Measurements from ENCODE around the gene SORCS1.

Gene SORCS1

DNA sequence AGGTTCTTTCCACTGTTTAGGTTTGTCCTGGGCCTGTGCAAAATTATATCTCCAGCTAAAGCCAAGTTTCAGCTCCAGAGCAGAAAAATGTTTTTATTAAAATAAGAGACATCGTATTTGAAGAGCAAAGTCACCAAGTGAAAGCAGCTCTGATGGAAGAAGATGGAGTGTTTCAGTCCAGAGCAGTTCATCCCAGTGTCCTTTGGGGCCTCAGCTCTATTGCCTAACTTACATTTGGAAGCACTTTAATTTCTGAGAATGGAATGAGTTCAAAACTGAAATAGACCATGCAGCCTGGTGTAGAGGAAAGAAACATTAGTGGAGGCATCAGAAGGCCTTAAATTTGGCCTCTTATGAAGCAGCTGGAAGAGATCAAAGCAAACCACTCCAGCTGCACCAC lies 545.2 kb downstream of the SORCS1 start:
- Histone ChIP-seq H3K9me3 (ENCODE audit: control insufficient read depth, insufficient read depth, low read length) (no peaks in the 10 kb centered on the region), H3K27me3 (ENCODE audit: control insufficient read depth, insufficient read depth, low read length) (peaks cover 8% of the 10 kb centered on the region), H3K4me3 (ENCODE audit: low read length) (no peak overlapping the region), H3K4me1 (ENCODE audit: control insufficient read depth, insufficient read depth, low read length) (no peaks in the 10 kb centered on the region), H3K36me3 (ENCODE audit: control insufficient read depth, insufficient read depth, low read length) (no peaks in the 10 kb centered on the region), H3K27ac (ENCODE audit: low read length) (no peak overlapping the region)
- WGBS (ENCODE audit: insufficient coverage, insufficient read length): no CpG with 5 or more reads among the region's 1 CpG
- no peak for DNase-seq (ENCODE audit: low read depth, low spot score)

GRCh38 chr10:106618646-106619045 lies 545.9 kb downstream of the SORCS1 start:
- DNase-seq (ENCODE audit: low read depth, low spot score): no peak
- no peak overlapping the region for H3K27ac ChIP-seq (ENCODE audit: low read length)
- H3K36me3 ChIP-seq (ENCODE audit: control insufficient read depth, insufficient read depth, low read length): no peaks in the 10 kb centered on the region
- H3K9me3 ChIP-seq (ENCODE audit: control insufficient read depth, insufficient read depth, low read length): no peaks in the 10 kb centered on the region
- no peaks in the 10 kb centered on the region for H3K4me1 ChIP-seq (ENCODE audit: control insufficient read depth, insufficient read depth, low read length)
- no CpG with 5 or more reads among the region's 5 CpGs for WGBS (ENCODE audit: insufficient coverage, insufficient read length)
- peaks cover 10% of the 10 kb centered on the region for H3K27me3 ChIP-seq (ENCODE audit: control insufficient read depth, insufficient read depth, low read length)
- no peak overlapping the region for H3K4me3 ChIP-seq (ENCODE audit: low read length)

GRCh38 chr10:106615081-106615480 lies 549.4 kb downstream of the SORCS1 start:
- H3K9me3 ChIP-seq (ENCODE audit: control insufficient read depth, insufficient read depth, low read length): no peaks in the 10 kb centered on the region
- no CpG with 5 or more reads among the region's 3 CpGs for WGBS (ENCODE audit: insufficient coverage, insufficient read length)
- H3K36me3 ChIP-seq (ENCODE audit: control insufficient read depth, insufficient read depth, low read length): no peaks in the 10 kb centered on the region
- H3K4me1 ChIP-seq (ENCODE audit: control insufficient read depth, insufficient read depth, low read length): no peaks in the 10 kb centered on the region
- no peak for DNase-seq (ENCODE audit: low read depth, low spot score)
- no peak overlapping the region for H3K4me3 ChIP-seq (ENCODE audit: low read length)
- no peak overlapping the region for H3K27ac ChIP-seq (ENCODE audit: low read length)
- peaks cover 15% of the 10 kb centered on the region for H3K27me3 ChIP-seq (ENCODE audit: control insufficient read depth, insufficient read depth, low read length)

DNA sequence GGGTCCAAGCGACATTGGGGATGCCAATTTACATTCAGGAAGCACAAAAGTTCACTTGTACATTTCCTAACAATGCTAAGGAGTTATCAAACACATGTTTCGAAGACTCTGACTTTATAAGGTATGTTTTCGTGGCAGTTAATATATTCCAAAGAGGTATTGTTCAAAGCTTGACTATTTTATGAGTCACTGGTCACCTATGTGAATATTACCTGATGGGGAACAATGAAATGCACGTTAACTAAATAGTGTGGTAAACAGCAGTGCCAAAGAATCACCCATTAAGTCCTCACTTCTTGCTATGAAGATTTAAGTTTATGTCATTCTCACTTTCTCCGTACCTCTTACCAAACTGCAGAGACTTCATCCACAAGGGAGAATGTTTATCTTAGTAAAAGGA lies 550.2 kb downstream of the SORCS1 start:
- Histone ChIP-seq H3K4me3 (ENCODE audit: low read length) (no peak overlapping the region), H3K4me1 (ENCODE audit: control insufficient read depth, insufficient read depth, low read length) (no peaks in the 10 kb centered on the region), H3K27ac (ENCODE audit: low read length) (no peak overlapping the region), H3K36me3 (ENCODE audit: control insufficient read depth, insufficient read depth, low read length) (no peaks in the 10 kb centered on the region), H3K9me3 (ENCODE audit: control insufficient read depth, insufficient read depth, low read length) (no peaks in the 10 kb centered on the region), H3K27me3 (ENCODE audit: control insufficient read depth, insufficient read depth, low read length) (peaks cover 15% of the 10 kb centered on the region)
- WGBS (ENCODE audit: insufficient coverage, insufficient read length): no CpG with 5 or more reads among the region's 5 CpGs
- DNase-seq (ENCODE audit: low read depth, low spot score): no peak

- Histone ChIP-seq H3K36me3 (ENCODE audit: control insufficient read depth, insufficient read depth, low read length) (no peaks in the 10 kb centered on the region), H3K27me3 (ENCODE audit: control insufficient read depth, insufficient read depth, low read length) (peaks cover 15% of the 10 kb centered on the region), H3K9me3 (ENCODE audit: control insufficient read depth, insufficient read depth, low read length) (no peaks in the 10 kb centered on the region), H3K27ac (ENCODE audit: low read length) (no peak overlapping the region), H3K4me3 (ENCODE audit: low read length) (no peak overlapping the region), H3K4me1 (ENCODE audit: control insufficient read depth, insufficient read depth, low read length) (no peaks in the 10 kb centered on the region)
- DNase-seq (ENCODE audit: low read depth, low spot score): no peak
- WGBS (ENCODE audit: insufficient coverage, insufficient read length): no CpG with 5 or more reads among the region's 6 CpGs
These were observed 552.1 kb downstream of the SORCS1 start for GRCh38 chr10:106612381-106612780.

- Histone ChIP-seq H3K27me3 (ENCODE audit: control insufficient read depth, insufficient read depth, low read length) (peaks cover 7% of the 10 kb centered on the region; the same call in 1 of the 2 replicates), H3K4me3 (ENCODE audit: low read length) (no peak overlapping the region), H3K4me1 (ENCODE audit: control insufficient read depth, insufficient read depth, low read length) (no peaks in the 10 kb centered on the region), H3K9me3 (ENCODE audit: control insufficient read depth, insufficient read depth, low read length) (no peaks in the 10 kb centered on the region), H3K27ac (ENCODE audit: low read length) (no peak overlapping the region), H3K36me3 (ENCODE audit: control insufficient read depth, insufficient read depth, low read length) (no peaks in the 10 kb centered on the region)
- no CpG with 5 or more reads among the region's 3 CpGs for WGBS (ENCODE audit: insufficient coverage, insufficient read length)
- no peak for DNase-seq (ENCODE audit: low read depth, low spot score)
These were observed 554.8 kb downstream of the SORCS1 start for GRCh38 chr10:106609470-106610266.

GRCh38 chr10:106608066-106608465 lies 556.4 kb downstream of the SORCS1 start:
- Histone ChIP-seq H3K27me3 (ENCODE audit: control insufficient read depth, insufficient read depth, low read length) (no peaks in the 10 kb centered on the region), H3K36me3 (ENCODE audit: control insufficient read depth, insufficient read depth, low read length) (no peaks in the 10 kb centered on the region), H3K4me1 (ENCODE audit: control insufficient read depth, insufficient read depth, low read length) (no peaks in the 10 kb centered on the region), H3K27ac (ENCODE audit: low read length) (no peak overlapping the region), H3K4me3 (ENCODE audit: low read length) (no peak overlapping the region), H3K9me3 (ENCODE audit: control insufficient read depth, insufficient read depth, low read length) (no peaks in the 10 kb centered on the region)
- DNase-seq (ENCODE audit: low read depth, low spot score): no peak
- WGBS (ENCODE audit: insufficient coverage, insufficient read length): no CpG with 5 or more reads among the region's 1 CpG

GRCh38 chr10:106595281-106595680 lies 569.2 kb downstream of the SORCS1 start:
- no peak overlapping the region for H3K27ac ChIP-seq (ENCODE audit: low read length)
- H3K4me3 ChIP-seq (ENCODE audit: low read length): no peak overlapping the region
- no peaks in the 10 kb centered on the region for H3K9me3 ChIP-seq (ENCODE audit: control insufficient read depth, insufficient read depth, low read length)
- no peaks in the 10 kb centered on the region for H3K36me3 ChIP-seq (ENCODE audit: control insufficient read depth, insufficient read depth, low read length)
- H3K4me1 ChIP-seq (ENCODE audit: control insufficient read depth, insufficient read depth, low read length): no peaks in the 10 kb centered on the region
- DNase-seq (ENCODE audit: low read depth, low spot score): no peak
- no peaks in the 10 kb centered on the region for H3K27me3 ChIP-seq (ENCODE audit: control insufficient read depth, insufficient read depth, low read length)
- no CpG with 5 or more reads among the region's 4 CpGs for WGBS (ENCODE audit: insufficient coverage, insufficient read length)

GRCh38 chr10:106593876-106594275 lies 570.6 kb downstream of the SORCS1 start:
- no peaks in the 10 kb centered on the region for H3K36me3 ChIP-seq (ENCODE audit: control insufficient read depth, insufficient read depth, low read length)
- no peak for DNase-seq (ENCODE audit: low read depth, low spot score)
- H3K4me3 ChIP-seq (ENCODE audit: low read length): no peak overlapping the region
- no peaks in the 10 kb centered on the region for H3K27me3 ChIP-seq (ENCODE audit: control insufficient read depth, insufficient read depth, low read length)
- no peaks in the 10 kb centered on the region for H3K4me1 ChIP-seq (ENCODE audit: control insufficient read depth, insufficient read depth, low read length)
- no CpG with 5 or more reads among the region's 1 CpG for WGBS (ENCODE audit: insufficient coverage, insufficient read length)
- no peaks in the 10 kb centered on the region for H3K9me3 ChIP-seq (ENCODE audit: control insufficient read depth, insufficient read depth, low read length)
- H3K27ac ChIP-seq (ENCODE audit: low read length): no peak overlapping the region

DNA sequence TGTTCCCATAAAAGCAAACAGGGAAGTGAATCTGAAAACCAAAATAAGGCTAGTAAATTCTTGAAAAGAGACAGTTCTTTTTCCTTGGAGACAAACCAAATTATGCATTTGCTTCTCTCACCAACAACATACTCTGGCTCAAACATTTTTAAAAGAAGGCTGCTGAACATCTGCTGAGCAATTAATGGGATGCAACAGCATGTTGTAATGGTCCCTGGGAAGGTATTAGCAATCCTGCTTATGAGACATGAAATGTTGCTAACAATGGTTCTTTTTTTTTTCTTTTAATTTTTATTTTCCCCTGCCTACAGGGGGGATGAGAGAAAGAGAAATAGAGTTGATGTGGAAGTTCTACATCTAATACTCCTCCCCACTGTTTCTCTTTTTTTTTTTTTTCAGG lies 572.1 kb downstream of the SORCS1 start:
- no peaks in the 10 kb centered on the region for H3K27me3 ChIP-seq (ENCODE audit: control insufficient read depth, insufficient read depth, low read length)
- H3K4me1 ChIP-seq (ENCODE audit: control insufficient read depth, insufficient read depth, low read length): no peaks in the 10 kb centered on the region
- no peaks in the 10 kb centered on the region for H3K9me3 ChIP-seq (ENCODE audit: control insufficient read depth, insufficient read depth, low read length)
- DNase-seq (ENCODE audit: low read depth, low spot score): no peak
- no peak overlapping the region for H3K4me3 ChIP-seq (ENCODE audit: low read length)
- H3K36me3 ChIP-seq (ENCODE audit: control insufficient read depth, insufficient read depth, low read length): no peaks in the 10 kb centered on the region
- no peak overlapping the region for H3K27ac ChIP-seq (ENCODE audit: low read length)

GRCh38 chr10:106582291-106582690 lies 582.2 kb downstream of the SORCS1 start:
- H3K4me3 ChIP-seq (ENCODE audit: low read length): no peak overlapping the region
- H3K27me3 ChIP-seq (ENCODE audit: control insufficient read depth, insufficient read depth, low read length): no peaks in the 10 kb centered on the region
- H3K36me3 ChIP-seq (ENCODE audit: control insufficient read depth, insufficient read depth, low read length): no peaks in the 10 kb centered on the region
- DNase-seq (ENCODE audit: low read depth, low spot score): no peak
- no CpG with 5 or more reads among the region's 2 CpGs for WGBS (ENCODE audit: insufficient coverage, insufficient read length)
- no peak overlapping the region for H3K27ac ChIP-seq (ENCODE audit: low read length)
- peaks cover 2% of the 10 kb centered on the region; the same call in 1 of the 2 replicates for H3K4me1 ChIP-seq (ENCODE audit: control insufficient read depth, insufficient read depth, low read length)
- H3K9me3 ChIP-seq (ENCODE audit: control insufficient read depth, insufficient read depth, low read length): no peaks in the 10 kb centered on the region
